Neural cell (in vitro differentiated cells): ENCODE results near the gene ADAMTS16.

Source experiments
- EP300 ChIP-seq: fragments of 450-650 bp; conservative IDR thresholded peaks from 2 replicates; pipeline ENCODE4 v1.6.1; 2014; ENCODE audit warnings: antibody characterized with exemption, mild to moderate bottlenecking, moderate library complexity; ENCODE audit not compliant: poor library complexity, severe bottlenecking
- EZH2 ChIP-seq: fragments of 200-600, 300-800 bp; shearing (Covaris generic), sonication (generic); IDR thresholded peaks from 2 replicates; pipeline ENCODE4 v1.6.1; 2014; ENCODE audit warnings: antibody characterized with exemption, low read length, borderline replicate concordance, mild to moderate bottlenecking; ENCODE audit not compliant: insufficient read depth, poor library complexity, severe bottlenecking
- MXI1 ChIP-seq: fragments of 450-650 bp; conservative IDR thresholded peaks from 2 replicates; pipeline ENCODE4 v1.6.1; 2014; ENCODE audit warnings: antibody characterized with exemption, mild to moderate bottlenecking; ENCODE audit not compliant: poor library complexity, severe bottlenecking
- POLR2AphosphoS5 ChIP-seq: IDR thresholded peaks from 2 replicates; pipeline ENCODE4 v1.6.1; 2012
- RAD21 ChIP-seq: fragments of 450-650 bp; conservative IDR thresholded peaks from 2 replicates; pipeline ENCODE4 v1.6.1; 2014; ENCODE audit warnings: antibody characterized with exemption, mild to moderate bottlenecking, moderate library complexity
- SMC3 ChIP-seq: fragments of 450-650 bp; conservative IDR thresholded peaks from 2 replicates; pipeline ENCODE4 v1.6.1; 2014; ENCODE audit warnings: antibody characterized with exemption, mild to moderate bottlenecking, moderate library complexity; ENCODE audit not compliant: poor library complexity
- TAF1 ChIP-seq: IDR thresholded peaks from 2 replicates; pipeline ENCODE4 v1.6.1; 2012; ENCODE audit warnings: low read depth
- TF ChIP-seq, protein P1 (sequence below): IDR thresholded peaks from 2 replicates; pipeline ENCODE4 v1.6.1; 2012; ENCODE audit warnings: borderline replicate concordance
- TF ChIP-seq, protein P2 (sequence below): fragments of 450-650 bp; IDR thresholded peaks from 2 replicates; pipeline ENCODE4 v1.5.1; 2014; ENCODE audit warnings: antibody characterized with exemption, mild to moderate bottlenecking, moderate library complexity; ENCODE audit not compliant: poor library complexity, severe bottlenecking

GRCh38 chr5:5364932-5365331, 224.8 kb downstream of the ADAMTS16 start:
- TF ChIP-seq, protein P1, sequence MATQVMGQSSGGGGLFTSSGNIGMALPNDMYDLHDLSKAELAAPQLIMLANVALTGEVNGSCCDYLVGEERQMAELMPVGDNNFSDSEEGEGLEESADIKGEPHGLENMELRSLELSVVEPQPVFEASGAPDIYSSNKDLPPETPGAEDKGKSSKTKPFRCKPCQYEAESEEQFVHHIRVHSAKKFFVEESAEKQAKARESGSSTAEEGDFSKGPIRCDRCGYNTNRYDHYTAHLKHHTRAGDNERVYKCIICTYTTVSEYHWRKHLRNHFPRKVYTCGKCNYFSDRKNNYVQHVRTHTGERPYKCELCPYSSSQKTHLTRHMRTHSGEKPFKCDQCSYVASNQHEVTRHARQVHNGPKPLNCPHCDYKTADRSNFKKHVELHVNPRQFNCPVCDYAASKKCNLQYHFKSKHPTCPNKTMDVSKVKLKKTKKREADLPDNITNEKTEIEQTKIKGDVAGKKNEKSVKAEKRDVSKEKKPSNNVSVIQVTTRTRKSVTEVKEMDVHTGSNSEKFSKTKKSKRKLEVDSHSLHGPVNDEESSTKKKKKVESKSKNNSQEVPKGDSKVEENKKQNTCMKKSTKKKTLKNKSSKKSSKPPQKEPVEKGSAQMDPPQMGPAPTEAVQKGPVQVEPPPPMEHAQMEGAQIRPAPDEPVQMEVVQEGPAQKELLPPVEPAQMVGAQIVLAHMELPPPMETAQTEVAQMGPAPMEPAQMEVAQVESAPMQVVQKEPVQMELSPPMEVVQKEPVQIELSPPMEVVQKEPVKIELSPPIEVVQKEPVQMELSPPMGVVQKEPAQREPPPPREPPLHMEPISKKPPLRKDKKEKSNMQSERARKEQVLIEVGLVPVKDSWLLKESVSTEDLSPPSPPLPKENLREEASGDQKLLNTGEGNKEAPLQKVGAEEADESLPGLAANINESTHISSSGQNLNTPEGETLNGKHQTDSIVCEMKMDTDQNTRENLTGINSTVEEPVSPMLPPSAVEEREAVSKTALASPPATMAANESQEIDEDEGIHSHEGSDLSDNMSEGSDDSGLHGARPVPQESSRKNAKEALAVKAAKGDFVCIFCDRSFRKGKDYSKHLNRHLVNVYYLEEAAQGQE, result no peak
- TF ChIP-seq TAF1, result no peak
- TF ChIP-seq, protein P2, sequence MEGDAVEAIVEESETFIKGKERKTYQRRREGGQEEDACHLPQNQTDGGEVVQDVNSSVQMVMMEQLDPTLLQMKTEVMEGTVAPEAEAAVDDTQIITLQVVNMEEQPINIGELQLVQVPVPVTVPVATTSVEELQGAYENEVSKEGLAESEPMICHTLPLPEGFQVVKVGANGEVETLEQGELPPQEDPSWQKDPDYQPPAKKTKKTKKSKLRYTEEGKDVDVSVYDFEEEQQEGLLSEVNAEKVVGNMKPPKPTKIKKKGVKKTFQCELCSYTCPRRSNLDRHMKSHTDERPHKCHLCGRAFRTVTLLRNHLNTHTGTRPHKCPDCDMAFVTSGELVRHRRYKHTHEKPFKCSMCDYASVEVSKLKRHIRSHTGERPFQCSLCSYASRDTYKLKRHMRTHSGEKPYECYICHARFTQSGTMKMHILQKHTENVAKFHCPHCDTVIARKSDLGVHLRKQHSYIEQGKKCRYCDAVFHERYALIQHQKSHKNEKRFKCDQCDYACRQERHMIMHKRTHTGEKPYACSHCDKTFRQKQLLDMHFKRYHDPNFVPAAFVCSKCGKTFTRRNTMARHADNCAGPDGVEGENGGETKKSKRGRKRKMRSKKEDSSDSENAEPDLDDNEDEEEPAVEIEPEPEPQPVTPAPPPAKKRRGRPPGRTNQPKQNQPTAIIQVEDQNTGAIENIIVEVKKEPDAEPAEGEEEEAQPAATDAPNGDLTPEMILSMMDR, result no peak
- TF ChIP-seq RAD21, result no peak
- no peak for TF ChIP-seq POLR2AphosphoS5
- no peak for TF ChIP-seq EP300
- no peak for TF ChIP-seq EZH2
- TF ChIP-seq SMC3, result no peak
- no peak for TF ChIP-seq MXI1
